HCT116 (cell line): Measurements from ENCODE around the gene GPR142. TPM values are rescaled to one million over a fixed set of nuclear protein-coding genes. Genes with fewer than 3 reads are reported as not detected.

ENCODE experiments used
- ATAC-seq: fragments of 200-7000 bp; cut with Tn5 transposase; 2 replicates; pipeline ENCODE4 v1.9.1; 2020; ENCODE audit warnings: mild to moderate bottlenecking, moderate library complexity
- BruUV-seq: library from RNA; stranded (reverse); fragments of 400-500 nt; replicated peaks from 2 replicates; lab custom pipeline; 2021; lab: Mats Ljungman, UMichigan
- CTCF ChIA-PET: fragments of 300-600 bp; sonication (Branson Sonifier 250); formaldehyde crosslinking; loops from one replicate; lab custom pipeline; 2021; ENCODE audit warnings: antibody characterized with exemption; lab: Charles Lee
- POLR2A ChIA-PET: fragments of 300-600, 350-600 bp; sonication (Branson Sonifier 250); formaldehyde crosslinking; loops from one replicate; lab custom pipeline; 2021; ENCODE audit warnings: antibody characterized with exemption; lab: Charles Lee
- RAD21 ChIA-PET, 2 experiments: fragments of 300-600 bp; sonication (Branson Sonifier 250); formaldehyde crosslinking; loops; one replicate each; lab custom pipeline; 2023; ENCODE audit warnings: low total read pairs in 2 of 2; ENCODE audit not compliant: uncharacterized antibody in 2 of 2, unreplicated experiment in 2 of 2, low non-redundant PET in 1 of 2; lab: Charles Lee
- DNase-seq: peaks from one replicate; pipeline ENCODE4 v3.0.0-alpha.2; 2010; ENCODE audit warnings: low read depth, low spot score
- H2AFZ ChIP-seq: fragments of 200-600 bp; shearing (Covaris generic), sonication (generic); 2 replicates; pipeline ENCODE4 v1.6.1; 2017; ENCODE audit warnings: low read depth, mixed run types, mixed read lengths, antibody characterized with exemption, low read length; ENCODE audit not compliant: poor library complexity, severe bottlenecking
- H3K27ac ChIP-seq: 2 replicates; pipeline ENCODE4 v1.5.1; 2012; ENCODE audit warnings: low read depth, low read length
- H3K27me3 ChIP-seq: fragments of 200-600 bp; sonication (generic); 2 replicates; pipeline ENCODE4 v1.6.1; 2016; ENCODE audit warnings: mixed run types, low read length, mixed read lengths; ENCODE audit not compliant: insufficient read depth
- H3K36me3 ChIP-seq, 2 experiments: fragments of 200-500 bp in 1 of 2; fragments of 200-600 bp in 1 of 2; sonication (Bioruptor generic) in 1 of 2; sonication (generic) in 1 of 2; 2 replicates each; pipeline versions ENCODE4 v1.5.1 to v1.6.1; 2014 to 2016; ENCODE audit warnings: low read length in 2 of 2, inconsistent platforms in 1 of 2, mixed read lengths in 1 of 2, mixed run types in 1 of 2; ENCODE audit not compliant: insufficient read depth in 2 of 2, control insufficient read depth in 1 of 2
- H3K4me1 ChIP-seq, 2 experiments: fragments of 200-600 bp in 1 of 2; sonication (generic) in 1 of 2; 2 replicates each; pipeline versions ENCODE4 v1.5.1 to v1.6.1; 2012 to 2017; ENCODE audit warnings: low read length in 2 of 2, inconsistent platforms in 1 of 2, mild to moderate bottlenecking in 1 of 2, mixed read lengths in 1 of 2, mixed run types in 1 of 2, moderate library complexity in 1 of 2; ENCODE audit not compliant: insufficient read depth in 2 of 2, control insufficient read depth in 1 of 2
- H3K4me2 ChIP-seq: fragments of 200-600 bp; sonication (generic); 2 replicates; pipeline ENCODE4 v1.6.1; 2017; ENCODE audit warnings: mixed run types, low read length, mixed read lengths
- H3K4me3 ChIP-seq, 2 experiments: fragments of 200-600 bp in 1 of 2; sonication (generic) in 1 of 2; replicated peaks in 1 of 2; 2 replicates each; pipeline ENCODE4 v1.5.1; 2011 to 2016; ENCODE audit warnings: low read length in 2 of 2, control low read depth in 1 of 2, low read depth in 1 of 2, mild to moderate bottlenecking in 1 of 2, mixed read lengths in 1 of 2, mixed run types in 1 of 2
- H3K79me2 ChIP-seq: fragments of 200-600 bp; sonication (generic); 2 replicates; pipeline ENCODE4 v1.6.1; 2017; ENCODE audit warnings: mild to moderate bottlenecking, mixed run types, low read length, moderate library complexity, mixed read lengths; ENCODE audit not compliant: insufficient read depth
- H3K9ac ChIP-seq: fragments of 200-600 bp; sonication (generic); 2 replicates; pipeline ENCODE4 v1.6.1; 2016; ENCODE audit warnings: low read length, mixed read lengths
- H3K9me2 ChIP-seq: fragments of 200-600 bp; sonication (generic), shearing (Covaris generic); 2 replicates; pipeline ENCODE4 v1.6.1; 2017; ENCODE audit warnings: mixed run types, mild to moderate bottlenecking, moderate library complexity; ENCODE audit not compliant: insufficient read depth
- H3K9me3 ChIP-seq, 2 experiments: fragments of 200-500 bp in 1 of 2; fragments of 200-600 bp in 1 of 2; sonication (Bioruptor generic) in 1 of 2; sonication (generic) in 1 of 2; 2 replicates each; pipeline ENCODE4 v1.6.1; 2014 to 2017; ENCODE audit warnings: low read length in 2 of 2, mixed read lengths in 2 of 2, inconsistent platforms in 1 of 2, low read depth in 1 of 2, mild to moderate bottlenecking in 1 of 2, mixed run types in 1 of 2, moderate library complexity in 1 of 2; ENCODE audit not compliant: control insufficient read depth in 1 of 2, insufficient read depth in 1 of 2
- H4K20me1 ChIP-seq: fragments of 200-600 bp; sonication (generic), shearing (Covaris generic); 2 replicates; pipeline ENCODE4 v1.6.1; 2017; ENCODE audit warnings: mixed run types, mild to moderate bottlenecking, moderate library complexity; ENCODE audit not compliant: insufficient read depth
- ATF3 ChIP-seq: IDR thresholded peaks from 2 replicates; pipeline ENCODE4 v1.6.1; 2012
- EGR1 ChIP-seq: IDR thresholded peaks from 2 replicates; pipeline ENCODE4 v1.6.1; 2012; ENCODE audit warnings: low read depth
- EZH2phosphoT487 ChIP-seq: fragments of 200-600 bp; IDR thresholded peaks from 2 replicates; pipeline ENCODE4 v1.6.1; 2018; ENCODE audit warnings: antibody characterized with exemption, borderline replicate concordance
- JUND ChIP-seq: IDR thresholded peaks from 2 replicates; pipeline ENCODE4 v1.6.1; 2012
- SIN3A ChIP-seq: IDR thresholded peaks from 2 replicates; pipeline ENCODE4 v1.6.1; 2012; ENCODE audit warnings: low read depth
- ZNF274 ChIP-seq: fragments of 200-500 bp; sonication (Bioruptor generic); IDR thresholded peaks from 2 replicates; pipeline ENCODE4 v1.6.1; 2014; ENCODE audit warnings: mild to moderate bottlenecking, low read depth, low read length, inconsistent platforms
- intact Hi-C: fragments of 100-400 bp; cut with micrococcal nuclease; formaldehyde crosslinking; loops from 2 replicates; pipeline ENCODE4 v1.10.0; 2022
- total RNA-seq: library from RNA; stranded (reverse); gene quantifications from one replicate; pipeline ENCODE4 v1.2.1, GENCODE V29; 2021; ENCODE audit not compliant: unreplicated experiment
- TF ChIP-seq, protein P1 (sequence below), 3 experiments: fragments of 200-600 bp in 1 of 3; sonication (generic) in 1 of 3; IDR thresholded peaks in 2 of 3; conservative IDR thresholded peaks in 1 of 3; 2 replicates each; pipeline ENCODE4 v1.5.1; 2012 to 2017; ENCODE audit warnings: low read depth in 2 of 3, low read length in 2 of 3, antibody characterized with exemption in 1 of 3, borderline replicate concordance in 1 of 3, control low read depth in 1 of 3, mild to moderate bottlenecking in 1 of 3, mixed read lengths in 1 of 3, mixed run types in 1 of 3, moderate library complexity in 1 of 3; ENCODE audit not compliant: insufficient read depth in 1 of 3

Gene GPR142
- total RNA-seq, 1 experiment from 2014 or later, result not detected

GRCh38 chr17:74347646-74348045, 19.7 kb upstream of the GPR142 start (continued):
- no peak for TF ChIP-seq EZH2phosphoT487
- no peak for TF ChIP-seq ATF3

- no TSS peak for BruUV-seq
- Histone ChIP-seq H3K79me2 (no peaks in the 10 kb centered on the region), H4K20me1 (no peaks in the 10 kb centered on the region), H3K9me2 (no peaks in the 10 kb centered on the region), H3K9ac (no peak overlapping the region), H3K27ac (no peak overlapping the region), H2AFZ (no peak overlapping the region), H3K36me3 (no peaks in the 10 kb centered on the region), H3K4me3 (no peak overlapping the region), H3K27me3 (no peaks in the 10 kb centered on the region; the same call in 1 of the 2 replicates), H3K4me1 (peaks cover 7 to 16% of the 10 kb centered on the region in 2 experiments; a peak in 3 of 4 replicates), H3K4me2 (no peak overlapping the region), H3K9me3 (no peaks in the 10 kb centered on the region)
- TF ChIP-seq EZH2phosphoT487, result no peak
- no peak for TF ChIP-seq ATF3
- TF ChIP-seq JUND, result no peak
- no peak for TF ChIP-seq ZNF274
- no peak for TF ChIP-seq SIN3A
- TF ChIP-seq, protein P1, sequence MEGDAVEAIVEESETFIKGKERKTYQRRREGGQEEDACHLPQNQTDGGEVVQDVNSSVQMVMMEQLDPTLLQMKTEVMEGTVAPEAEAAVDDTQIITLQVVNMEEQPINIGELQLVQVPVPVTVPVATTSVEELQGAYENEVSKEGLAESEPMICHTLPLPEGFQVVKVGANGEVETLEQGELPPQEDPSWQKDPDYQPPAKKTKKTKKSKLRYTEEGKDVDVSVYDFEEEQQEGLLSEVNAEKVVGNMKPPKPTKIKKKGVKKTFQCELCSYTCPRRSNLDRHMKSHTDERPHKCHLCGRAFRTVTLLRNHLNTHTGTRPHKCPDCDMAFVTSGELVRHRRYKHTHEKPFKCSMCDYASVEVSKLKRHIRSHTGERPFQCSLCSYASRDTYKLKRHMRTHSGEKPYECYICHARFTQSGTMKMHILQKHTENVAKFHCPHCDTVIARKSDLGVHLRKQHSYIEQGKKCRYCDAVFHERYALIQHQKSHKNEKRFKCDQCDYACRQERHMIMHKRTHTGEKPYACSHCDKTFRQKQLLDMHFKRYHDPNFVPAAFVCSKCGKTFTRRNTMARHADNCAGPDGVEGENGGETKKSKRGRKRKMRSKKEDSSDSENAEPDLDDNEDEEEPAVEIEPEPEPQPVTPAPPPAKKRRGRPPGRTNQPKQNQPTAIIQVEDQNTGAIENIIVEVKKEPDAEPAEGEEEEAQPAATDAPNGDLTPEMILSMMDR (IDR thresholded peaks at IDR 0.05 in 2 of 3, conservative IDR thresholded peaks at IDR 0.05 in 1 of 3; ENCODE audit: borderline replicate concordance in 1 of 3, insufficient read depth in 1 of 3, low read depth in 2 of 3, low read length in 2 of 3), result no peak
- TF ChIP-seq EGR1, result no peak
- CTCF ChIA-PET, result no interaction called here
- RAD21 ChIA-PET, result no interaction called here
- intact Hi-C loops, result no loop called here
- no peak for ATAC-seq
- no peak for DNase-seq
- POLR2A ChIA-PET, result no interaction called here
These were observed 18.2 kb upstream of the GPR142 start for GRCh38 chr17:74349120-74349519.
